Endodermal cell (in vitro differentiated cells): ENCODE results near the gene TRAPPC1. TPM values are rescaled to one million over a fixed set of nuclear protein-coding genes. Genes with fewer than 3 reads are reported as not detected.

ENCODE experiments used
- DNase-seq: peaks from one replicate; pipeline ENCODE4 v3.0.0-alpha.2; 2017
- H3K27ac ChIP-seq: 2 replicates; pipeline ENCODE4 v1.5.1; 2013; ENCODE audit warnings: mild to moderate bottlenecking, low read depth, low read length, moderate library complexity
- H3K27me3 ChIP-seq: 2 replicates; pipeline ENCODE4 v1.6.1; 2013; ENCODE audit warnings: mild to moderate bottlenecking, low read length, moderate library complexity; ENCODE audit not compliant: insufficient read depth, control insufficient read depth, poor library complexity, severe bottlenecking
- H3K36me3 ChIP-seq: 2 replicates; pipeline ENCODE4 v1.7.0; 2013; ENCODE audit warnings: mild to moderate bottlenecking, low read length, moderate library complexity; ENCODE audit not compliant: control insufficient read depth, insufficient read depth
- H3K4me1 ChIP-seq: one replicate; pipeline ENCODE4 v1.7.0; 2013; ENCODE audit warnings: low read length; ENCODE audit not compliant: control insufficient read depth, insufficient read depth
- H3K4me3 ChIP-seq: 2 replicates; pipeline ENCODE4 v1.5.1; 2013; ENCODE audit warnings: mild to moderate bottlenecking, low read length, moderate library complexity
- H3K9ac ChIP-seq: 2 replicates; pipeline ENCODE4 v1.6.1; 2013; ENCODE audit warnings: mild to moderate bottlenecking, low read length, moderate library complexity; ENCODE audit not compliant: poor library complexity, severe bottlenecking; ENCODE audit errors: extremely low read depth
- H3K9me3 ChIP-seq: 2 replicates; pipeline ENCODE4 v1.6.1; 2013; ENCODE audit warnings: mild to moderate bottlenecking, low read length, moderate library complexity; ENCODE audit not compliant: control insufficient read depth
- H3K27ac Mint-ChIP-seq: 2 replicates; pipeline ENCODE4 v1.8.0; 2020; ENCODE audit warnings: mixed read lengths
- H3K27me3 Mint-ChIP-seq: 2 replicates; pipeline ENCODE4 v1.8.0; 2021; ENCODE audit warnings: mild to moderate bottlenecking, mixed read lengths; ENCODE audit not compliant: insufficient read depth
- H3K36me3 Mint-ChIP-seq: 2 replicates; pipeline ENCODE4 v1.8.0; 2020; ENCODE audit warnings: low read depth, mixed read lengths
- H3K4me1 Mint-ChIP-seq: 2 replicates; pipeline ENCODE4 v1.8.0; 2020; ENCODE audit warnings: mixed read lengths
- H3K4me3 Mint-ChIP-seq: 2 replicates; pipeline ENCODE4 v1.8.0; 2020; ENCODE audit warnings: mild to moderate bottlenecking, moderate library complexity, mixed read lengths
- H3K9me3 Mint-ChIP-seq: 2 replicates; pipeline ENCODE4 v1.8.0; 2020; ENCODE audit warnings: mild to moderate bottlenecking, mixed read lengths
- WGBS, 2 experiments: methylation state at CpG; one replicate each; pipeline versions ENCODE4 v1.1.5 to v1.1.7; 2013; ENCODE audit warnings: missing lambda C conversion rate in 2 of 2, mixed read lengths in 1 of 2; ENCODE audit not compliant: insufficient coverage in 1 of 2, insufficient read length in 1 of 2; 5-methylcytosine and 5-hydroxymethylcytosine counted together
- total RNA-seq, 2 donors: library from RNA; stranded (reverse); fragmentation: NEBNext Ultra II Directional in 1 of 2; extraction: Animal tissue kit (Norgen Biotek cat#: 25700) in 1 of 2; gene quantifications; 2 replicates in 1 of 2; 3 replicates in 1 of 2; pipeline ENCODE4 v1.2.1, GENCODE V29; 2021
- TF ChIP-seq, protein P1 (sequence below): fragments of 200-600 bp; sonication (generic); conservative IDR thresholded peaks from 2 replicates; pipeline ENCODE4 v1.5.0; 2021; ENCODE audit warnings: antibody characterized with exemption, mild to moderate bottlenecking

TRAPPC1 gene
- total RNA-seq, 2 donors from 2014 or later, result 150 to 170 TPM

DNA sequence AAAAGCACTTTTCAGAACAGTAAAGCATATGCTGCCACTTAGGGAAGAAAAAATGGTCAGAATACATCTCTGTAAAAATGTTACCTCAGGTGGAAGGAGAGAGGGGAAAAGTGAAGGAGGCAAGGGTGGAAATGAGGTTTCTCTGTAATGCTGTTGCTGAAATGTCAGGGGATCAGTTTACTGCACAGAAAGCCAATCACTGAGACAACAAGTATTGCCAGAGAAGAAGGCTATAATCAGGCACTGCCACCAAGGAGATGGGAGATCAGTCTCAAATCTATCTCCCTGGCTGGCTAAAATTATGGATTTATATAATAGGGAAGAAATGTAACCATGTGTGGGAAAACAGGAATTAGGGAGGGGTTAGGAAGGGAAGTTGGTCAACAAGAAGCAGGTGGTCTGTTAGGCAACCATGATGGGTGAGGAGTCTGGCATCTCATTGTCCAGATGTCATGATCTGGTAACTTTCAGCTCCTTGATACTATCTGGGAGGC lies 42.9 kb upstream of the TRAPPC1 start:
- Mint-ChIP-seq H3K36me3 (peaks cover 11% of the 10 kb centered on the region), H3K27ac (no peak overlapping the region), H3K4me3 (no peak overlapping the region), H3K27me3 (no peaks in the 10 kb centered on the region), H3K9me3 (peaks cover 41% of the 10 kb centered on the region), H3K4me1 (peaks cover 14% of the 10 kb centered on the region)
- peaks cover 29% of the 10 kb centered on the region for H3K9me3 ChIP-seq
- H3K9ac ChIP-seq, result no peak overlapping the region
- H3K36me3 ChIP-seq, result no peaks in the 10 kb centered on the region
- H3K27me3 ChIP-seq, result no peaks in the 10 kb centered on the region
- TF ChIP-seq, protein P1, sequence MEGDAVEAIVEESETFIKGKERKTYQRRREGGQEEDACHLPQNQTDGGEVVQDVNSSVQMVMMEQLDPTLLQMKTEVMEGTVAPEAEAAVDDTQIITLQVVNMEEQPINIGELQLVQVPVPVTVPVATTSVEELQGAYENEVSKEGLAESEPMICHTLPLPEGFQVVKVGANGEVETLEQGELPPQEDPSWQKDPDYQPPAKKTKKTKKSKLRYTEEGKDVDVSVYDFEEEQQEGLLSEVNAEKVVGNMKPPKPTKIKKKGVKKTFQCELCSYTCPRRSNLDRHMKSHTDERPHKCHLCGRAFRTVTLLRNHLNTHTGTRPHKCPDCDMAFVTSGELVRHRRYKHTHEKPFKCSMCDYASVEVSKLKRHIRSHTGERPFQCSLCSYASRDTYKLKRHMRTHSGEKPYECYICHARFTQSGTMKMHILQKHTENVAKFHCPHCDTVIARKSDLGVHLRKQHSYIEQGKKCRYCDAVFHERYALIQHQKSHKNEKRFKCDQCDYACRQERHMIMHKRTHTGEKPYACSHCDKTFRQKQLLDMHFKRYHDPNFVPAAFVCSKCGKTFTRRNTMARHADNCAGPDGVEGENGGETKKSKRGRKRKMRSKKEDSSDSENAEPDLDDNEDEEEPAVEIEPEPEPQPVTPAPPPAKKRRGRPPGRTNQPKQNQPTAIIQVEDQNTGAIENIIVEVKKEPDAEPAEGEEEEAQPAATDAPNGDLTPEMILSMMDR, result no peak
- no peak for DNase-seq
- H3K27ac ChIP-seq, result no peak overlapping the region
- peak overlapping the region; percentile 68 for H3K4me3 ChIP-seq
- no peaks in the 10 kb centered on the region for H3K4me1 ChIP-seq

DNA sequence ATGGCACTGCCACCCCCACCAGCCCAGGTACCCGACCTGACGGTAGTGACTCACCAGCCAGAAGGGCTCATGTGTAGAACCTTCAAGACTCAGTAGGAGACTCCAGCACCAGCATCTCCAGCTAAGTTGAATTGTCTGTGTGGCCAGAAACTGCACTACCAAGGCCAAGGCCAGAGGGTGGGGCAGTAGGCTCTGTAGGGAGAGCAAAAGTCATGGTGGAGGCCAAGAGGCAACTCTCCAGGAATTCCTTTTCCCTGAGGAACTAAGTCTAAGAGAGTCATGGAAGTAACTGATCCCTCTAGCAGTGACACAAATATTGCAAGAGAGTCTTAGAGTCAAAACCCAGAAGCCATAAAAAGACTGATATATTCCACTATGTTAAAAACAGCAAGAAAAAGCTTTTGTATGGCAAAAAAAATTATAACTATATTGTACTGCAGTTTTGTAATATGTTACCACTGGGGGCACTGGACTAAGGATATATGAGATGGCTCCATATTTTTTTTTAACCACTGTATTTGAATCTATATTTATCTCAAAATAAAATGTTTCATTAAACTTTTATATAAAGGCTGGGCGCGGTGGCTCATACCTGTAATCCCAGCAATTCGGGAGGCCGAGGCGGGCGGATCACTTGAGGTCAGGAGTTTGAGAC lies 40.5 kb upstream of the TRAPPC1 start:
- H3K27ac Mint-ChIP-seq, result peak overlapping the region; percentile 96
- Histone ChIP-seq H3K36me3 (no peaks in the 10 kb centered on the region), H3K27me3 (no peaks in the 10 kb centered on the region), H3K9me3 (peaks cover 29% of the 10 kb centered on the region), H3K27ac (no peak overlapping the region), H3K4me3 (peak overlapping the region; percentile 53), H3K9ac (no peak overlapping the region), H3K4me1 (no peaks in the 10 kb centered on the region)
- 80 to 89% methylated on average over 1 to 8 of the region's 8 CpGs for WGBS, 2 experiments
- no peak for DNase-seq
- H3K36me3 Mint-ChIP-seq, result peaks cover 15% of the 10 kb centered on the region
- H3K4me1 Mint-ChIP-seq, result peaks cover 10% of the 10 kb centered on the region
- no peaks in the 10 kb centered on the region for H3K27me3 Mint-ChIP-seq
- H3K4me3 Mint-ChIP-seq, result peak overlapping the region; percentile 31
- TF ChIP-seq, protein P1, result peak; percentile 60
- peaks cover 40% of the 10 kb centered on the region for H3K9me3 Mint-ChIP-seq

GRCh38 chr17:7971651-7972050 lies 39.9 kb upstream of the TRAPPC1 start:
- Mint-ChIP-seq H3K9me3 (peaks cover 35% of the 10 kb centered on the region), H3K36me3 (peaks cover 15% of the 10 kb centered on the region), H3K4me1 (peaks cover 10% of the 10 kb centered on the region), H3K27me3 (no peaks in the 10 kb centered on the region), H3K4me3 (peak overlapping the region; percentile 31), H3K27ac (peak overlapping the region; percentile 96)
- peak overlapping the region; percentile 16 for H3K9ac ChIP-seq
- H3K4me1 ChIP-seq, result no peaks in the 10 kb centered on the region
- no peak overlapping the region for H3K27ac ChIP-seq
- H3K36me3 ChIP-seq, result no peaks in the 10 kb centered on the region
- peak overlapping the region; percentile 53 for H3K4me3 ChIP-seq
- TF ChIP-seq, protein P1, result no peak
- peaks cover 29% of the 10 kb centered on the region for H3K9me3 ChIP-seq
- H3K27me3 ChIP-seq, result no peaks in the 10 kb centered on the region
- 43 to 66% methylated on average over 3 to 4 of the region's 4 CpGs for WGBS, 2 experiments
- DNase-seq, result peak; percentile 83
